GM13977 (cell line): ENCODE results near the gene RNGTT.
"Not testable (repeated sequence)": the region's sequence is repeated elsewhere in the genome, so short reads cannot be mapped to it uniquely, and the experiment has no call there.

ENCODE experiments used
- DNase-seq: peaks from one replicate; pipeline ENCODE4 v3.0.0; 2012; ENCODE audit warnings: low spot score
- in situ Hi-C: fragments of 300-500 bp; cut with MboI; formaldehyde crosslinking; loops from one replicate; pipeline ENCODE4 v1.12.0; 2022; ENCODE audit warnings: low sequenced_read_pairs, low pct_unique_long_range_greater_than_20kb, mixed read lengths, inconsistent platforms; ENCODE audit not compliant: unreplicated experiment
- TF ChIP-seq, protein P1 (sequence below): IDR thresholded peaks from 2 replicates; pipeline ENCODE4 v1.5.1; 2012; ENCODE audit warnings: mild to moderate bottlenecking, control low read depth; ENCODE audit not compliant: insufficient read depth; ENCODE audit errors: extremely low read depth, missing control alignments

RNGTT gene

DNA sequence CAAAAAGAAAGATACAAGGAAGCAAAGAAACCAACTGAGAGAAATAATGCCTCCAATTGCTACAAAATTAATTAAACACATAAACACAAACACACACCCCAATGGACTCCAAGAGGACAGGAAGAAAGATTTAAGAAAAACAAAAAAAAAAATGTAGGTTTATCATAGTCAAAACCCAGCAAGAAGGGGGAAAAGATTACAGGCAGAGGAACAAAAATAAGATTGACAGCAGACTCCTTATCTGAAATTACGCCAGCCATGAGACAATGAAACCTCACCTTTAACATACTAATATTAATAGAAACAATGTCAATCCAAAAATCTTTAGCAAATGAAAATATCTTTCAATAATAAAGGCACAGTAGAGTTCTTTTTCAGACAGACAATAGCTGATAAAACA lies 155.8 kb downstream of the RNGTT start:
- TF ChIP-seq, protein P1, sequence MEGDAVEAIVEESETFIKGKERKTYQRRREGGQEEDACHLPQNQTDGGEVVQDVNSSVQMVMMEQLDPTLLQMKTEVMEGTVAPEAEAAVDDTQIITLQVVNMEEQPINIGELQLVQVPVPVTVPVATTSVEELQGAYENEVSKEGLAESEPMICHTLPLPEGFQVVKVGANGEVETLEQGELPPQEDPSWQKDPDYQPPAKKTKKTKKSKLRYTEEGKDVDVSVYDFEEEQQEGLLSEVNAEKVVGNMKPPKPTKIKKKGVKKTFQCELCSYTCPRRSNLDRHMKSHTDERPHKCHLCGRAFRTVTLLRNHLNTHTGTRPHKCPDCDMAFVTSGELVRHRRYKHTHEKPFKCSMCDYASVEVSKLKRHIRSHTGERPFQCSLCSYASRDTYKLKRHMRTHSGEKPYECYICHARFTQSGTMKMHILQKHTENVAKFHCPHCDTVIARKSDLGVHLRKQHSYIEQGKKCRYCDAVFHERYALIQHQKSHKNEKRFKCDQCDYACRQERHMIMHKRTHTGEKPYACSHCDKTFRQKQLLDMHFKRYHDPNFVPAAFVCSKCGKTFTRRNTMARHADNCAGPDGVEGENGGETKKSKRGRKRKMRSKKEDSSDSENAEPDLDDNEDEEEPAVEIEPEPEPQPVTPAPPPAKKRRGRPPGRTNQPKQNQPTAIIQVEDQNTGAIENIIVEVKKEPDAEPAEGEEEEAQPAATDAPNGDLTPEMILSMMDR: no peak
- in situ Hi-C loops: no loop called here
- no peak for DNase-seq

DNA sequence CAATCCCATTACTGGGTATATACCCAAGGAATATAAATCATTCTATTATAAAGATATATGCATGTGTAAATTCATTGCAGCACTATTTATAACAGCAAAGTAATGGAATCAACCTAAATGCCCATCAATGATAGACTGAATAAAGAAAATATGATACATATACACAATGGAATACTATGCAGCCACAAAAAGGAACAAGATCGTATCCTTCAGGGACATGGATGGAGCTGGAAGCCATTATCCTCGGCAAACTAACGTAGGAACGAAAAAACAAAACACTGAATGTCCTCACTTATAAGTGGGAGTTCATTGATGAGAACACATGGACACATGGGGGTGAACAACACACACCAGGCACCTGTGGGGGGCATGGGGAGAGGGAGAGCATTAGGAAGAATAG lies 156.7 kb downstream of the RNGTT start:
- in situ Hi-C loops: no loop called here
- TF ChIP-seq, protein P1: no peak
- DNase-seq: no peak

DNA sequence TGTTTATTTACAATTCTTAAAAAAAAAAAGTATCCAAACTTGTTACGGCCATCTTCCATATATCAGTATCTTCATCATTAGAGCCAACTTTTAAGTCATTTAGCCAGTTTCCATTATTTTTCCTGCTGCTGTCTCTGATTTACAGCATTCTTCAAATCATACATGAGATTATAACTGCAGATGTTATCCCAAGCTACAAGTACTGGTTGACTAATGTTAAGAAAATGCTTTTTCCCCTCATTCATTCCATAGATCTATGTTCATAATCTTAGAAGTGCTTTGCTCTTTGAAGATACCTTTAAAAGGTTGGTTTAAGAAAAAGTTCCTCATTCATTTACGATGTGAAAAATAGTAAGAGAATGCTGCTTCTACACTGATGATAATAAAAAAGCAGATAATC lies 158.7 kb downstream of the RNGTT start:
- TF ChIP-seq, protein P1: no peak
- DNase-seq: no peak
- in situ Hi-C loops: no loop called here

DNA sequence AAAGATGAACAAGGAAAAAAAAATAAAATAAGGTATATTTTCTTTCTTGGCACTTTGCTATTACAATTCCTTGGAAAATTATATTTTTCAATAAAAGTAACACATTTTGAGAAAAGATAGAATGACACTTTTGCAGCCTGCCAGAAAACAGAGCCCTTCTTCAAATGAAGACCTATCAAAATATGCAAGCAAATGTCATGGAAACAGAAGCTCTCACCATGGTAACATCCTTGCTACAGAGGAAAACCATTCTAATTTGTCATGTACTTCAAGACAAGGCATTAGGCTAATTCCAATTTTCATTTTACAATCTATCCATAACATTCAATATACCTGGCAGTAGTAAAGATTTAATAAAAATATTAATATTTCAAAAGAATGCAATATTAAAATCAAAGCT lies 177.9 kb downstream of the RNGTT start:
- TF ChIP-seq, protein P1: no peak
- in situ Hi-C loops: loop anchor here (10.0 kb wide), 1 partner anchor 851 kb away; no protein-coding TSS in a partner anchor
- no peak for DNase-seq

DNA sequence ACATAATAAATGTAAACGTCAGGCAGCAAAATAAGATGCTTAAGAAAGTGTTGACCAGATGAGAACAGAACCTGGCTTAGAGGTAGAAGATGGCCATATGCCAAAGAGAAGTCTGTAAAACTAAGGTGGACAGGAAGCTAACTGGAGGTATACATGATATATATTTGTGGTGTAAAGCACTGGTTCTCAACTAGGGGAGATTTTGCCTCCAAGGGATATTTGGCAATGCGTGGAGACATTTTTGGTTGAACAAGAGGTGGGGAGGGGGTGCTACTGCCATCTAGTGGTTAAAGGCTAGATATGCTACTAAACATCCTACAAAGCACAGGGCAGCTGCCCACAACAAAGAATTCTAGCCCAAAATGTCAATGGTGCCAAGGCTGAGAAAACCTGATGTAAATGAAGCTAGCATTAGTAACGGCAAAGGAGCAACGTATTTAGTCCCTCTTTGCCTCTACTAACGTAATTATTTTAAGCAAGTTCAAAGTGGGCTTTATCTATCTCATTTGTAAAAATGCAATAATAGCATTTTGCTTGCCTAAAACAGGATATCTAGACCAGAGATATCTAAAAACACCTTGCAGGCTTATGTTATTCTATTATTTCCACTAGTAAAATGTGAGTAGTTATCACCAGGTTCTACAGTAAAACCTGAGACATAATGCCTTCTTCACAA lies 182.6 kb downstream of the RNGTT start:
- in situ Hi-C loops: loop anchor here (10.0 kb wide), 1 partner anchor 846 kb away; no protein-coding TSS in a partner anchor
- TF ChIP-seq, protein P1: peak; percentile 62
- no peak for DNase-seq

DNA sequence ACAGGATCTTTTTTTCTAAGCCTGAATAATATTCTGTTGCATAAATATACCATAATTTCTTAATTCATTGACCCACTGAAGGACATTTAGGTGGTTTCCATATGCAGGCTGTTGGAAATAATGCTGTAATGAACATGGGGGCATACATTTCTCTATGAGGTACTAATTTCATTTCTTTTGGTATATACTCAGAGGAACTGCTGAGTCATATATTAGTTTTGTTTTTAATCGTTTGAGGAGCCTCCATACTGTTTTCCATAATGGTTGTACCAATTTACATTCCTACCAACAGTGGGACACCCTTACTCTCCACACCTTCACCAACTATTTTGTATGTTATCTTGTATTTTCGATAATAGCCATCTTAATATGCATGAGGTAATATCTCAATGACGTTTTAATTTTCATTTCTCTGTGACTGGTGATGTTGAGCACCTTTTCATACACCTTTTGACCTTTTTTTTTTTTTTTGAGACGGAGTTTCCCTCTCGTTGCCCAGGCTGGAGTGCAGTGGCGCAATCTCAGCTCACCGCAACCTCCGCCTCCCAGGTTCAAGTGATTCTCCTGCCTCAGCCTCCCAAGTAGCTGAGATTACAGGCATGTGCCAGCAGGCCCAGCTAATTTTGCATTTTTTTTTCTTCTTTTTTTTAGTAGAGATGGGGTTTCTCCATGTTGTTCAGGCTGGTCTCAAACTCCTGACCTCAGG lies 187.4 kb downstream of the RNGTT start:
- TF ChIP-seq, protein P1: no peak
- no peak for DNase-seq
- in situ Hi-C loops: no loop called here

DNA sequence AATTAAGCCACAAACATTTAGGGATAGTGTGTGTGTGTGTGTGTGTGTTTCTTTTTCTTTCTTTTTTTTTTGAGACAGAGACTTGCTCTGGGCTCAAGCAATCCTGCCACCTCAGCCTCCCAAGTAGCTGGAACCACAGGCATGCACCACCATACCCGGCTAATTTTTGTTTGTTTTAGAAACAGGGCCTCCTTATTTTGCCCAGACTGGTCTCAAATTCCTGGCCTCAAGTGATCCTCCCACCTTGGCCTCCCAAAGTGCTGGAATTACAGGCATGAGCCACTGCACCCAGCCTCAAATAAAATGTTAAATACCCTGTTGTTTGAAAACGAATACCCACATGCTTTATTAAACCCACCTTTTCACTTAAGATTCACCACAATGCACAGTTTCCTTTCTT lies 195.3 kb downstream of the RNGTT start:
- in situ Hi-C loops, DNase-seq: not testable (repeated sequence)
